ENCODE results near the gene APOA1. TPM values are rescaled to one million over a fixed set of nuclear protein-coding genes. Genes with fewer than 3 reads are reported as not detected.

APOA1 gene
- total RNA-seq, 2 experiments from 2014 or later = 0.33 TPM; not detected in 1

- no peak for DNase-seq
- peaks cover 2% of the 10 kb centered on the region for H3K4me1 Mint-ChIP-seq
- no peak overlapping the region for H3K4me3 Mint-ChIP-seq
- no peaks in the 10 kb centered on the region for H3K9me3 Mint-ChIP-seq
- no peaks in the 10 kb centered on the region for H3K36me3 Mint-ChIP-seq
- H3K27ac Mint-ChIP-seq = no peak overlapping the region
- peaks cover 13% of the 10 kb centered on the region for H3K27me3 Mint-ChIP-seq
Measured at GRCh38 chr11:116797816-116798215, 39.6 kb downstream of the APOA1 start.

DNA sequence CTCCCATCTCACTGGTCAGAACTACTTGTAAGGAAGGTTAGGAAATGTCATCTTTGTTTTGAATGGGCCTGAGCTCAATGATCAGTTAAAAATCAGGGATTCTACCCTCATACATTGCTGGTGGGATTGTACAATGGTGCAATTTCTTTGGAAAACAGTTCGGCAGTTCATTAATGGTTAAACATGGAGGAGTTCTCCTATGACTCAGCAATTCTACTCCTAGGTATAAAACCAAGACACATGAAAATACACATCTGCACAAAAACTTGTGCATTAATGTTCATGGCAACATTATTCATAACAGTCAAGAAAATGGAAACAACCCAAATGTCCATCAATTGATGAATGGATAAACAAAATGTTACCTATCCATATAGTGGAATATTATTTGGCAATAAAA lies 40.9 kb downstream of the APOA1 start:
- Mint-ChIP-seq H3K36me3 (no peaks in the 10 kb centered on the region), H3K27ac (no peak overlapping the region), H3K4me1 (peaks cover 2% of the 10 kb centered on the region), H3K4me3 (no peak overlapping the region), H3K9me3 (no peaks in the 10 kb centered on the region), H3K27me3 (peaks cover 13% of the 10 kb centered on the region)
- no peak for DNase-seq

GRCh38 chr11:116794851-116795250 lies 42.6 kb downstream of the APOA1 start:
- Mint-ChIP-seq H3K27me3 (peaks cover 8% of the 10 kb centered on the region), H3K27ac (no peak overlapping the region), H3K36me3 (no peaks in the 10 kb centered on the region), H3K4me1 (peaks cover 6% of the 10 kb centered on the region), H3K4me3 (no peak overlapping the region), H3K9me3 (no peaks in the 10 kb centered on the region)
- DNase-seq = no peak

- Mint-ChIP-seq H3K36me3 (no peaks in the 10 kb centered on the region), H3K4me3 (no peak overlapping the region), H3K27me3 (no peaks in the 10 kb centered on the region), H3K9me3 (no peaks in the 10 kb centered on the region), H3K27ac (no peak overlapping the region), H3K4me1 (peaks cover 6% of the 10 kb centered on the region)
- DNase-seq = no peak
Measured at GRCh38 chr11:116793772-116794097, 43.7 kb downstream of the APOA1 start.

GRCh38 chr11:116792869-116793771 lies 44.3 kb downstream of the APOA1 start:
- DNase-seq = no peak

GRCh38 chr11:116792144-116792868 lies 45.1 kb downstream of the APOA1 start:
- Mint-ChIP-seq H3K27me3 (no peaks in the 10 kb centered on the region), H3K4me3 (no peak overlapping the region), H3K9me3 (no peaks in the 10 kb centered on the region), H3K36me3 (no peaks in the 10 kb centered on the region), H3K4me1 (peaks cover 12% of the 10 kb centered on the region), H3K27ac (no peak overlapping the region)
- DNase-seq = no peak

More at GRCh38 chr11:116792869-116793771, 44.3 kb downstream of the APOA1 start:
- Mint-ChIP-seq H3K36me3 (no peaks in the 10 kb centered on the region), H3K27ac (no peak overlapping the region), H3K9me3 (no peaks in the 10 kb centered on the region), H3K27me3 (no peaks in the 10 kb centered on the region), H3K4me3 (no peak overlapping the region), H3K4me1 (peaks cover 12% of the 10 kb centered on the region)

- no peak for DNase-seq
- H3K27ac Mint-ChIP-seq = no peak within 1 kb of the TSS
- no peaks in the 10 kb centered on the region for H3K27me3 Mint-ChIP-seq
Measured at GRCh38 chr11:116791813-116792143, 45.6 kb downstream of the APOA1 start, which contains the start of gene APOA5. APOA5 (minus strand) TSS chr11:116791879; CDS start chr11:116791860, 19 bp downstream.

GRCh38 chr11:116791002-116791812 lies 46.2 kb downstream of the APOA1 start:
- H3K27me3 Mint-ChIP-seq = no peaks in the 10 kb centered on the region
- H3K4me1 Mint-ChIP-seq = peaks cover 21% of the 10 kb centered on the region
- H3K27ac Mint-ChIP-seq = no peak overlapping the region
- DNase-seq = peak; percentile 79
- no peak overlapping the region for H3K4me3 Mint-ChIP-seq
- H3K36me3 Mint-ChIP-seq = peaks cover 8% of the 10 kb centered on the region
- no peaks in the 10 kb centered on the region for H3K9me3 Mint-ChIP-seq

More at GRCh38 chr11:116791813-116792143, 45.6 kb downstream of the APOA1 start, which contains the start of gene APOA5:
- H3K36me3 Mint-ChIP-seq = peaks cover 5% of the 10 kb centered on the region
- H3K4me1 Mint-ChIP-seq = peaks cover 17% of the 10 kb centered on the region
- H3K4me3 Mint-ChIP-seq = no peak within 1 kb of the TSS
- no peaks in the 10 kb centered on the region for H3K9me3 Mint-ChIP-seq

GRCh38 chr11:116790167-116791001 lies 47.0 kb downstream of the APOA1 start:
- no peak for DNase-seq
- Mint-ChIP-seq H3K36me3 (peaks cover 9% of the 10 kb centered on the region), H3K9me3 (no peaks in the 10 kb centered on the region), H3K27me3 (no peaks in the 10 kb centered on the region), H3K4me1 (peaks cover 29% of the 10 kb centered on the region), H3K27ac (no peak overlapping the region), H3K4me3 (no peak overlapping the region)

- Mint-ChIP-seq H3K27ac (no peak overlapping the region), H3K36me3 (peaks cover 23% of the 10 kb centered on the region), H3K9me3 (no peaks in the 10 kb centered on the region), H3K4me3 (peak overlapping the region; percentile 89), H3K4me1 (peaks cover 36% of the 10 kb centered on the region), H3K27me3 (no peaks in the 10 kb centered on the region)
- no peak for DNase-seq
Measured at GRCh38 chr11:116788975-116789374, 48.4 kb downstream of the APOA1 start.

GRCh38 chr11:116788534-116788933 lies 48.9 kb downstream of the APOA1 start:
- Mint-ChIP-seq H3K9me3 (no peaks in the 10 kb centered on the region), H3K4me3 (peak overlapping the region; percentile 89), H3K27me3 (no peaks in the 10 kb centered on the region), H3K4me1 (peaks cover 35% of the 10 kb centered on the region), H3K36me3 (peaks cover 23% of the 10 kb centered on the region), H3K27ac (peak overlapping the region; percentile 86)
- no peak for DNase-seq

DNA sequence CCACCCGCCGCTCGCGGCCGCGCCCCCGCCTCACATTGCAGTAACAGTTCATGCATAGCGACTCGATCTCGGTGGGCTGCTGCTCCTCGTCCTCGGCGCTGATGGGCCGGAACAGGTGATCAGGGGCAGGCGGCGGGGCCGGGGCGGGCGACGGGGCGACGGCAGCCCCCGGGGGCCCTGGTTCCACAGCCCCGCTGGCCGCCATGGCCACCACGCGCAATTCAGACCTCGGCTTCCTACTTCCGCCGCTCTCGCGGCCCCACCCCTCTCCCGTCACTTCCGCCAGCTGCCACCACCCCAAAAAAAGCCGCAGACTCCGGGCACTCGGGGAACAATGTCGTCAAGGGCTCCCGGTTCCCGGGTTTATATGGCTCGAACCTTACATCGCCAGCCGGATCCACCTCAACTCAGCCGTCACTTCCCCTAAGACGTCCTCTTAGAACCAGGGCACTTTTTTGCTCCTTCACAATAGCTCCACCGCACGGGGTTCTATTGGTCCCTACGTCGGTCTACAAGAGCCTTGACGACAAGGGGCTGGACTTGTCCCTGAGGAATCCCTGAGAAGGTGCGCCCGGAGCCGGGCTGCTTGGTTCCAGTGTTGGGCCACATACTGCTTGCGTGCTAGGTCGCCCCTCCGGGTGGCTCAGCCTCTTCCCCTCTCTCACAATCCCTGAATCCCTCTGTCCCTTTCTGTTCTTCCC lies 49.5 kb downstream of the APOA1 start, which contains the start of gene ZPR1:
Gene ZPR1 (minus strand): TSS at position 238 of the 701 bp plus-strand sequence. CDS start 33 bp downstream, at position 205.
- DNase-seq = peak; percentile 82
- Mint-ChIP-seq H3K27ac (peak within 1 kb of the TSS; percentile 86), H3K4me1 (peaks cover 39% of the 10 kb centered on the region), H3K9me3 (no peaks in the 10 kb centered on the region), H3K36me3 (peaks cover 23% of the 10 kb centered on the region), H3K4me3 (peak within 1 kb of the TSS; percentile 89), H3K27me3 (no peaks in the 10 kb centered on the region)

- Mint-ChIP-seq H3K36me3 (peaks cover 26% of the 10 kb centered on the region), H3K27me3 (no peaks in the 10 kb centered on the region), H3K27ac (peak overlapping the region; percentile 59), H3K4me3 (peak overlapping the region; percentile 89), H3K9me3 (no peaks in the 10 kb centered on the region), H3K4me1 (peaks cover 44% of the 10 kb centered on the region)
- DNase-seq = no peak
Measured at GRCh38 chr11:116787436-116787785, 50.0 kb downstream of the APOA1 start.

- DNase-seq = no peak
- H3K4me1 Mint-ChIP-seq = peaks cover 47% of the 10 kb centered on the region
- H3K36me3 Mint-ChIP-seq = peaks cover 30% of the 10 kb centered on the region
- H3K27ac Mint-ChIP-seq = peak overlapping the region; percentile 59
- peak overlapping the region; percentile 89 for H3K4me3 Mint-ChIP-seq
- H3K9me3 Mint-ChIP-seq = no peaks in the 10 kb centered on the region
- H3K27me3 Mint-ChIP-seq = no peaks in the 10 kb centered on the region
Measured at GRCh38 chr11:116786966-116787365, 50.5 kb downstream of the APOA1 start.

Measured in activated naive CD8-positive, alpha-beta T cell treated with anti-CD3 and anti-CD28 coated beads for 36 hours (primary cell).